ENCODE results near the gene MAPK8. TPM values are rescaled to one million over a fixed set of nuclear protein-coding genes. Genes with fewer than 3 reads are reported as not detected.

The MAPK8 gene
- total and polyA plus RNA-seq, 9 of the 15 experiments (the other 6 are each of a cell fraction or from before 2014, with no cell fraction given), result 6.4 to 159 (median 71.0) TPM

DNA sequence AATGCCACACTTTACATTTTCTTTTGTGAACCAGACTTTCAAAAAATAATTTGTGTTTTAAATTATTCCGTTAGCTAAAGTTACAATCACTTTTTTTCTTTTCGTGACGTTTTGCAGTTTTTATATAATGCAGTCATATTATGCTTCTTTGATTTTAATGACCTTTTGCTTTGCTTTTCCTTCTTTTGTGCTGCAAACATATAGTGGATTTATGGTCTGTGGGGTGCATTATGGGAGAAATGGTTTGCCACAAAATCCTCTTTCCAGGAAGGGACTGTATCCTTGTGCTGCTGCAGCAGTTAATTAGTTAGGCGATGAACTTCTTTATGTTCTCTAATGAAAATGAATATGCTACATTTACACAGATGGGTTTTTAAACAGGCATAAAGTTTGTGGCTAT lies 117.4 kb downstream of the MAPK8 start (continued):
- TF ChIP-seq, protein P1, sequence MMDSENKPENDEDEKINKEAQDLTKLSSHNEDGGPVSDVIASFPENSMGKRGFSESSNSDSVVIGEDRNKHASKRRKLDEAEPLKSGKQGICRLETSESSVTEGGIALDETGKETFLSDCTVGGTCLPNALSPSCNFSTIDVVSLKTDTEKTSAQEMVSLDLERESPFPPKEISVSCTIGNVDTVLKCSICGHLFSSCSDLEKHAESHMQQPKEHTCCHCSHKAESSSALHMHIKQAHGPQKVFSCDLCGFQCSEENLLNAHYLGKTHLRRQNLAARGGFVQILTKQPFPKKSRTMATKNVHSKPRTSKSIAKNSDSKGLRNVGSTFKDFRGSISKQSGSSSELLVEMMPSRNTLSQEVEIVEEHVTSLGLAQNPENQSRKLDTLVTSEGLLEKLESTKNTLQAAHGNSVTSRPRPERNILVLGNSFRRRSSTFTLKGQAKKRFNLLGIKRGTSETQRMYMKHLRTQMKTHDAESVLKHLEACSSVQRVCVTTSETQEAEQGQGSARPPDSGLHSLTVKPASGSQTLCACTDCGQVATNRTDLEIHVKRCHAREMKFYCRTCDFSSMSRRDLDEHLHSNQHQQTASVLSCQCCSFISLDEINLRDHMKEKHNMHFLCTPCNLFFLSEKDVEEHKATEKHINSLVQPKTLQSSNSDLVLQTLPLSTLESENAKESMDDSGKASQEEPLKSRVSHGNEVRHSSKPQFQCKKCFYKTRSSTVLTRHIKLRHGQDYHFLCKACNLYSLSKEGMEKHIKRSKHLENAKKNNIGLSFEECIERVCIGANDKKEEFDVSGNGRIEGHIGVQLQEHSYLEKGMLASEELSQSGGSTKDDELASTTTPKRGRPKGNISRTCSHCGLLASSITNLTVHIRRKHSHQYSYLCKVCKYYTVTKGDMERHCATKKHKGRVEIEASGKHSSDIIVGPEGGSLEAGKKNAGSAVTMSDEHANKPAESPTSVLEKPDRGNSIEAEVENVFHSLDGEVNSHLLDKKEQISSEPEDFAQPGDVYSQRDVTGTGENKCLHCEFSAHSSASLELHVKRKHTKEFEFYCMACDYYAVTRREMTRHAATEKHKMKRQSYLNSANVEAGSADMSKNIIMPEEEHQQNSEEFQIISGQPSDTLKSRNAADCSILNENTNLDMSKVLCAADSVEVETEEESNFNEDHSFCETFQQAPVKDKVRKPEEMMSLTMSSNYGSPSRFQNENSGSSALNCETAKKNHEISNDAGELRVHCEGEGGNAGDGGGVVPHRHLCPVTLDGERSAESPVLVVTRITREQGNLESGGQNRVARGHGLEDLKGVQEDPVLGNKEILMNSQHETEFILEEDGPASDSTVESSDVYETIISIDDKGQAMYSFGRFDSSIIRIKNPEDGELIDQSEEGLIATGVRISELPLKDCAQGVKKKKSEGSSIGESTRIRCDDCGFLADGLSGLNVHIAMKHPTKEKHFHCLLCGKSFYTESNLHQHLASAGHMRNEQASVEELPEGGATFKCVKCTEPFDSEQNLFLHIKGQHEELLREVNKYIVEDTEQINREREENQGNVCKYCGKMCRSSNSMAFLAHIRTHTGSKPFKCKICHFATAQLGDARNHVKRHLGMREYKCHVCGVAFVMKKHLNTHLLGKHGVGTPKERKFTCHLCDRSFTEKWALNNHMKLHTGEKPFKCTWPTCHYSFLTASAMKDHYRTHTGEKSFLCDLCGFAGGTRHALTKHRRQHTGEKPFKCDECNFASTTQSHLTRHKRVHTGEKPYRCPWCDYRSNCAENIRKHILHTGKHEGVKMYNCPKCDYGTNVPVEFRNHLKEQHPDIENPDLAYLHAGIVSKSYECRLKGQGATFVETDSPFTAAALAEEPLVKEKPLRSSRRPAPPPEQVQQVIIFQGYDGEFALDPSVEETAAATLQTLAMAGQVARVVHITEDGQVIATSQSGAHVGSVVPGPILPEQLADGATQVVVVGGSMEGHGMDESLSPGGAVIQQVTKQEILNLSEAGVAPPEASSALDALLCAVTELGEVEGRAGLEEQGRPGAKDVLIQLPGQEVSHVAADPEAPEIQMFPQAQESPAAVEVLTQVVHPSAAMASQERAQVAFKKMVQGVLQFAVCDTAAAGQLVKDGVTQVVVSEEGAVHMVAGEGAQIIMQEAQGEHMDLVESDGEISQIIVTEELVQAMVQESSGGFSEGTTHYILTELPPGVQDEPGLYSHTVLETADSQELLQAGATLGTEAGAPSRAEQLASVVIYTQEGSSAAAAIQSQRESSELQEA (IDR thresholded peaks at IDR 0.05; ENCODE audit: low read depth), result no peak
- no peak for TF ChIP-seq ZNF12 (CRISPR knock-in tag; IDR thresholded peaks at IDR 0.05)
- TF ChIP-seq ZNF134 (CRISPR knock-in tag; conservative IDR thresholded peaks at IDR 0.05), result no peak
- TF ChIP-seq, protein P2, sequence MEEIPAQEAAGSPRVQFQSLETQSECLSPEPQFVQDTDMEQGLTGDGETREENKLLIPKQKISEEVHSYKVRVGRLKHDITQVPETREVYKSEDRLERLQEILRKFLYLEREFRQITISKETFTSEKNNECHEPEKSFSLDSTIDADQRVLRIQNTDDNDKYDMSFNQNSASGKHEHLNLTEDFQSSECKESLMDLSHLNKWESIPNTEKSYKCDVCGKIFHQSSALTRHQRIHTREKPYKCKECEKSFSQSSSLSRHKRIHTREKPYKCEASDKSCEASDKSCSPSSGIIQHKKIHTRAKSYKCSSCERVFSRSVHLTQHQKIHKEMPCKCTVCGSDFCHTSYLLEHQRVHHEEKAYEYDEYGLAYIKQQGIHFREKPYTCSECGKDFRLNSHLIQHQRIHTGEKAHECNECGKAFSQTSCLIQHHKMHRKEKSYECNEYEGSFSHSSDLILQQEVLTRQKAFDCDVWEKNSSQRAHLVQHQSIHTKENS (CRISPR knock-in tag; IDR thresholded peaks at IDR 0.05), result no peak
- no peak for TF ChIP-seq MXI1 (IDR thresholded peaks at IDR 0.05; ENCODE audit: low read depth, low read length)
- TF ChIP-seq TEAD4 (IDR thresholded peaks at IDR 0.05; ENCODE audit: low read length), result no peak
- TF ChIP-seq TEAD4 (CRISPR knock-in tag; IDR thresholded peaks at IDR 0.05; ENCODE audit: borderline replicate concordance), result no peak

Data from K562 (cell line).